GM12878 (cell line): ENCODE measurements around the gene MYO1D. TPM values are rescaled to one million over a fixed set of nuclear protein-coding genes. Genes with fewer than 3 reads are reported as not detected.

Source experiments
- ATAC-seq: fragments of 200-7000 bp; cut with Tn5 transposase; 3 replicates; pipeline ENCODE4 v1.9.1; 2020; ENCODE audit warnings: mild to moderate bottlenecking, moderate library complexity
- BruUV-seq: library from RNA; stranded (reverse); fragments of 400-500 nt; replicated peaks from 2 replicates; lab custom pipeline; 2021; lab: Mats Ljungman, UMichigan
- CTCF ChIA-PET: fragments of 300-600 bp; sonication (Branson Sonifier 250); formaldehyde crosslinking; extraction: SDS; loops from one replicate; lab custom pipeline; 2021; ENCODE audit warnings: inconsistent platforms; lab: Yijun Ruan, JAX
- POLR2A ChIA-PET: fragments of 350-600 bp; formaldehyde crosslinking; extraction: SDS; loops from one replicate; lab custom pipeline; 2021; ENCODE audit warnings: inconsistent platforms; lab: Charles Lee
- RAD21 ChIA-PET: fragments of 300-600 bp; sonication (Branson Sonifier 250); formaldehyde crosslinking; loops from one replicate; lab custom pipeline; 2023; ENCODE audit warnings: antibody characterized with exemption; ENCODE audit not compliant: unreplicated experiment; lab: Charles Lee
- SMC1A ChIA-PET: fragments of 300-600 bp; sonication (Branson Sonifier 250); formaldehyde crosslinking; loops from one replicate; lab custom pipeline; 2023; ENCODE audit not compliant: unreplicated experiment, uncharacterized antibody; lab: Charles Lee
- DNase-seq: peaks from one replicate; pipeline ENCODE4 v3.0.0-alpha.2; 2011; ENCODE audit warnings: low read depth, low spot score
- FAIRE-seq: peaks from 3 replicates; lab custom pipeline; 2011; peaks lifted over from hg19 to GRCh38; lab: Jason Lieb, UNC
- H2AFZ ChIP-seq: 2 replicates; pipeline ENCODE4 v1.6.0; 2011; ENCODE audit warnings: low read depth, low read length, control low read depth; ENCODE audit not compliant: control insufficient read depth
- H3K27ac ChIP-seq: 2 replicates; pipeline ENCODE4 v1.5.1; 2011; ENCODE audit warnings: control low read depth; ENCODE audit not compliant: control insufficient read depth, insufficient read depth
- H3K27me3 ChIP-seq, 2 experiments: replicated peaks in 1 of 2; 2 replicates each; pipeline versions ENCODE4 v1.6.0 to v1.6.1; 2011; ENCODE audit warnings: low read length in 1 of 2; ENCODE audit not compliant: control insufficient read depth in 2 of 2, insufficient read depth in 2 of 2
- H3K36me3 ChIP-seq, 2 experiments: 2 replicates each; pipeline ENCODE4 v1.5.1; 2011; ENCODE audit warnings: low read length in 1 of 2; ENCODE audit not compliant: control insufficient read depth in 2 of 2, insufficient read depth in 2 of 2
- H3K4me1 ChIP-seq: 2 replicates; pipeline ENCODE4 v1.6.1; 2011; ENCODE audit warnings: mild to moderate bottlenecking, low read length, moderate library complexity, mixed read lengths; ENCODE audit not compliant: control insufficient read depth, insufficient read depth
- H3K4me2 ChIP-seq: 2 replicates; pipeline ENCODE4 v1.6.0; 2011; ENCODE audit warnings: control low read depth; ENCODE audit not compliant: control insufficient read depth, insufficient read depth
- H3K4me3 ChIP-seq: fragments of 200-600 bp; sonication (generic); 2 replicates; pipeline ENCODE4 v1.5.1; 2016
- H3K79me2 ChIP-seq: 2 replicates; pipeline ENCODE4 v1.6.0; 2011; ENCODE audit warnings: low read length; ENCODE audit not compliant: control insufficient read depth, insufficient read depth
- H3K9ac ChIP-seq: 2 replicates; pipeline ENCODE4 v1.8.0; 2011; ENCODE audit warnings: low read length, control low read depth, mixed read lengths; ENCODE audit not compliant: control insufficient read depth, insufficient read depth
- H3K9me3 ChIP-seq: replicated peaks from 3 replicates; pipeline ENCODE4 v1.5.1; 2011; ENCODE audit warnings: mild to moderate bottlenecking, low read length; ENCODE audit not compliant: control insufficient read depth, insufficient read depth
- H4K20me1 ChIP-seq: 2 replicates; pipeline ENCODE4 v1.6.0; 2011; ENCODE audit not compliant: control insufficient read depth, insufficient read depth
- CUX1 ChIP-seq: IDR thresholded peaks from 2 replicates; pipeline ENCODE4 v1.6.1; 2012; ENCODE audit warnings: improper control_type of control experiment, low read depth, low read length; ENCODE audit not compliant: insufficient replicate concordance
- KDM1A ChIP-seq: fragments of 200-600 bp; sonication (generic); IDR thresholded peaks from 2 replicates; pipeline ENCODE4 v1.6.1; 2016; ENCODE audit warnings: borderline replicate concordance
- NR2C2 ChIP-seq: IDR thresholded peaks from 2 replicates; pipeline ENCODE4 v1.6.1; 2011; ENCODE audit warnings: borderline replicate concordance, low read depth; ENCODE audit not compliant: control insufficient read depth, insufficient read length
- RB1 ChIP-seq: fragments of 450-650 bp; formaldehyde crosslinking; IDR thresholded peaks from 2 replicates; pipeline ENCODE4 v1.6.1; 2017; ENCODE audit warnings: mild to moderate bottlenecking, borderline replicate concordance
- in situ Hi-C: fragments of 300-500 bp; cut with MboI; formaldehyde crosslinking; loops from 9 replicates; pipeline ENCODE4 v1.14.3; 2018; ENCODE audit warnings: mixed read lengths
- intact Hi-C: fragments of 100-400 bp; cut with micrococcal nuclease; formaldehyde crosslinking; loops from one replicate; pipeline ENCODE4 v1.14.2; 2022; ENCODE audit not compliant: unreplicated experiment
- polyA plus RNA-seq, 11 experiments: library from polyadenylated mRNA; depleted of rRNA in 4 of 11; unstranded in 6 of 11; stranded (reverse) in 5 of 11; fragments of >200 nt; fragmentation: Nextera tagmentation in 4 of 11; fragmentation: Illumina TruSeq in 1 of 11; extraction: Ambion mirVana in 4 of 11; extraction: Trizol in 1 of 11; gene quantifications; 1 replicate in 1 of 11; 2 replicates in 10 of 11; pipeline versions ENCODE4 v1.2.1 to v1.2.3, GENCODE V29; 2011 to 2016; ENCODE audit warnings: inconsistent platforms in 2 of 11, missing spikeins in 2 of 11, low read depth in 1 of 11
- total RNA-seq, 4 experiments: library from RNA; depleted of rRNA in 3 of 4; stranded (reverse); fragments of >200 nt in 3 of 4; fragmentation: Illumina TruSeq in 1 of 4; extraction: Trizol in 1 of 4; gene quantifications; 2 replicates each; pipeline versions ENCODE4 v1.2.1 to v1.2.3, GENCODE V29; 2013 to 2021

The MYO1D gene
- total and polyA plus RNA-seq, 10 of the 15 experiments (the other 5 are each of a cell fraction or from before 2014, with no cell fraction given): 1.8 to 37.7 (median 25.4) TPM

GRCh38 chr17:32709562-32709961 is 167.4 kb downstream of the MYO1D start:
- H2AFZ ChIP-seq: no peak overlapping the region
- no peak overlapping the region for H3K27ac ChIP-seq
- no peaks in the 10 kb centered on the region for H4K20me1 ChIP-seq
- ChIA-PET SMC1A (no interaction called here), RAD21 (interaction anchor here (0.7 kb wide), 1 partner anchor 11 kb away, joined by 3 read pairs; no protein-coding TSS in a partner anchor), POLR2A (no interaction called here), CTCF (interaction anchor here (0.5 kb wide), 1 partner anchor 53 kb away, joined by 3 read pairs; no protein-coding TSS in a partner anchor)
- DNase-seq (no peak), FAIRE-seq (no peak), ATAC-seq (no peak)
- no peaks in the 10 kb centered on the region; a peak in 2 of 4 replicates for H3K36me3 ChIP-seq
- no peak for TF ChIP-seq RB1
- no peak for TF ChIP-seq CUX1
- no peak for TF ChIP-seq KDM1A
- no peak for TF ChIP-seq NR2C2
- H3K4me1 ChIP-seq: no peaks in the 10 kb centered on the region
- no peak overlapping the region for H3K4me3 ChIP-seq
- no peaks in the 10 kb centered on the region for H3K79me2 ChIP-seq
- H3K27me3 ChIP-seq: no peaks in the 10 kb centered on the region
- no peak overlapping the region for H3K9ac ChIP-seq
- intact Hi-C loops: no loop called here
- in situ Hi-C loops: no loop called here
- no peaks in the 10 kb centered on the region for H3K9me3 ChIP-seq
- no TSS peak for BruUV-seq
- H3K4me2 ChIP-seq: no peak overlapping the region
